ENCODE measurements around the gene SERF1A. TPM values are rescaled to one million over a fixed set of nuclear protein-coding genes. Genes with fewer than 3 reads are reported as not detected.

Gene SERF1A
- total and polyA plus RNA-seq, 8 donors, result 4.0 to 18.8 (median 6.8) TPM

Other genes starting within 250 kb of the SERF1A start
- gene SMN1, start 24.4 kb downstream of the SERF1A start, total RNA-seq, result 10 to 100 TPM; 23.7 to 24.8 TPM
- 10 to 100 TPM; 57.0 to 77.6 (median 61.3) TPM for gene SMN1, start 24.4 kb downstream of the SERF1A start, polyA plus RNA-seq (ENCODE audit: insufficient read length in 6 of 6)
- gene NAIP, start 124.7 kb downstream of the SERF1A start, total RNA-seq, result 10 to 100 TPM; 18.7 to 88.4 TPM
- 10 to 100 TPM; 38.4 to 56.2 (median 47.8) TPM for gene NAIP, start 124.7 kb downstream of the SERF1A start, polyA plus RNA-seq (ENCODE audit: insufficient read length in 6 of 6)
- gene GTF2H2, start 167.0 kb downstream of the SERF1A start, total RNA-seq, result 10 to 100 TPM; 20.4 to 24.1 TPM
- 10 to 100 TPM; 23.9 to 58.8 (median 39.0) TPM for gene GTF2H2, start 167.0 kb downstream of the SERF1A start, polyA plus RNA-seq (ENCODE audit: insufficient read length in 6 of 6)